Smooth muscle cell (in vitro differentiated cells): Measurements from ENCODE around the gene CAMK2B. TPM values are rescaled to one million over a fixed set of nuclear protein-coding genes. Genes with fewer than 3 reads are reported as not detected.

ENCODE experiments used
- DNase-seq: peaks from one replicate; lab custom pipeline; 2025; ENCODE audit not compliant: unreplicated experiment; lab: John Stamatoyannopoulos, UW
- H2AFZ ChIP-seq: fragments of 200-600 bp; sonication (generic); 2 replicates; pipeline ENCODE4 v1.6.0; 2016; ENCODE audit warnings: antibody characterized with exemption, low read depth, mild to moderate bottlenecking
- H3F3A ChIP-seq: fragments of 200-600 bp; sonication (generic); 2 replicates; pipeline ENCODE4 v1.6.0; 2017; ENCODE audit warnings: antibody characterized with exemption, low read depth
- H3K27ac ChIP-seq: fragments of 200-600 bp; sonication (generic); 2 replicates; pipeline ENCODE4 v1.5.1; 2016; ENCODE audit warnings: low read depth, mild to moderate bottlenecking
- H3K27me3 ChIP-seq: fragments of 200-600 bp; sonication (generic); 2 replicates; pipeline ENCODE4 v1.6.1; 2016; ENCODE audit warnings: low read depth, mild to moderate bottlenecking
- H3K36me3 ChIP-seq: fragments of 200-600 bp; sonication (generic); 2 replicates; pipeline ENCODE4 v1.5.1; 2016; ENCODE audit warnings: low read depth
- H3K4me1 ChIP-seq: fragments of 200-600 bp; sonication (generic); 2 replicates; pipeline ENCODE4 v1.5.1; 2016; ENCODE audit warnings: low read depth
- H3K4me2 ChIP-seq: fragments of 200-600 bp; sonication (generic); 2 replicates; pipeline ENCODE4 v1.6.0; 2016; ENCODE audit warnings: mild to moderate bottlenecking
- H3K4me3 ChIP-seq: fragments of 200-600 bp; sonication (generic); 2 replicates; pipeline ENCODE4 v1.5.1; 2016; ENCODE audit warnings: mild to moderate bottlenecking
- H3K79me2 ChIP-seq: fragments of 200-600 bp; sonication (generic); 2 replicates; pipeline ENCODE4 v1.6.0; 2016; ENCODE audit warnings: low read depth, mild to moderate bottlenecking
- H3K9ac ChIP-seq: fragments of 200-600 bp; sonication (generic); 2 replicates; pipeline ENCODE4 v1.6.0; 2016; ENCODE audit warnings: low read depth
- H3K9me3 ChIP-seq: fragments of 200-600 bp; sonication (generic); replicated peaks from 2 replicates; pipeline ENCODE4 v1.5.1; 2016; ENCODE audit warnings: low read depth
- H4K20me1 ChIP-seq: fragments of 200-600 bp; sonication (generic); 2 replicates; pipeline ENCODE4 v1.6.0; 2016; ENCODE audit warnings: low read depth
- WGBS: methylation state at CpG from one replicate; pipeline ENCODE4 v1.1.7; 2016; ENCODE audit warnings: low lambda C conversion rate; 5-methylcytosine and 5-hydroxymethylcytosine counted together
- polyA plus RNA-seq: library from polyadenylated mRNA; unstranded; fragments of >200 nt; fragmentation: Nextera tagmentation; extraction: Ambion mirVana; gene quantifications from 2 replicates; pipeline ENCODE4 v1.2.1, GENCODE V29; 2016
- total RNA-seq: library from RNA; depleted of rRNA; stranded (reverse); fragments of >200 nt; gene quantifications from 2 replicates; pipeline ENCODE4 v1.2.3, GENCODE V29; 2014
- TF ChIP-seq, protein P1 (sequence below): fragments of 200-600 bp; sonication (generic); IDR thresholded peaks from 2 replicates; pipeline ENCODE4 v1.5.1; 2017; ENCODE audit warnings: borderline replicate concordance, mild to moderate bottlenecking, antibody characterized with exemption; ENCODE audit not compliant: insufficient read depth, poor library complexity, severe bottlenecking

CAMK2B gene
- total and polyA plus RNA-seq, 2 experiments from 2014 or later, result not detected

DNA sequence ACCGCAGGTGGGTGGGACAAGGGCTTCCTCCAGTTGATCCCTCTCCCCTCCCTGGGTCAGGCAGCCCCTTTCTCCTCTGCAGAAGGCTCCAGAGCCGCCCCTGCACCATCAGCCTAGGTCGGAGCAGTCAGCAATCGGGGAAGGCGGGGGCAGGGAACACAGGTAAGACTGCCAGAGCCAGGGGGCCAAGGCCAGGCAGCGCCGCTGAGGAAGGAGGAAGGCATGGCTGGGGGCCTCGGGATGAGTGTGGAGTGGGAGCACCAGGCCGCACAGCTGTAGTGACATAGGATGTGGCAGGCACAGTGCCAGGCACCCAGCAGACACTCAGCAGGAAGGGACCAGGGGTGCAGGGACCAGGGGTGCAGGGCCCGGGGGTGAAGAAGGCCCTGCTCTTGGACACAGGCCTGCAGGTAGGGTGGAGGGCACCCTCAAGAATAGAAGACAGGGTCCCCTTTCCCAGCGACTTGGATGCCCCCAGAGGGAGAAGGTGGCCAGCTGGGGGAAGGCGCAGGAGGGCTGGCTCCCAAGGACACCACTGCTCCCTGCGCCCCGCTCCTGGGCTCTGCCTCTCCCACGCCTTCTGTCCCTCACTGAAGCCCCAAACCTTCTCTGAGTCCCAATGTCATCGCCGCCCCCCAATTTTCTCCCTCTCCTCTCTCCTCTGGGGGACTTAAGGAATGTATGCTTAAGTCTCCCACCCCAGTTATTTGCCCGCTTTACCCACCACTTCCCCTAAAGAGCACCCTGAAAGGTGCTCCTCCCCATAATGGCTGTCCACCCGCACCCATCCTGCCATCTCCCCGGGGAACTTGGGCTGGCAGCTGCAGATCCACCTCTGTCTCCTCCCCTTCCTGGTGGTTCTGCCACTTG is 38.5 kb downstream of the CAMK2B start:
- no peaks in the 10 kb centered on the region for H4K20me1 ChIP-seq
- 91% methylated on average over 20 of the region's 20 CpGs for WGBS
- no peak for DNase-seq

DNA sequence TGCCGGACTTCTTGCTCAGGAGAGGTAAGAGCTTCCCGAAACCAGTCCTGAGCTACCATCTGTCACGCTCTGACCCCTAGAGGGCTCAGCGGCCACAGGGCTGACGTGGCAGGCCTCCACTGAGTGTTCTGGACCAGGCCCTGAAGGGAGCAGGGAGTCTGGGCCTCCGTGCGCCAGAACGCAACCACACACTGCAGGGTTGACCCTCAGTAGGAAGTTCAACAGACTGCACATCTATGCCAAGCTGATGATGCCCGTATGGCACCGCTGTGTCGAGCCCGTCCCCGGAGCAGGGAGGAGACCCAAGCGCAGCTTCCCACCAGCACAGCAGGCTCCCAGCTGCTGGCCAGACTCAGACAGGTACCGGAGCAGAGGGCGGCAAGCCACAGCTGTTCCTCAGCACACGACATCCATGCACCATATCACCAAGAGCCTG is 39.2 kb downstream of the CAMK2B start:
- no peak overlapping the region for H3K4me2 ChIP-seq
- no peaks in the 10 kb centered on the region for H3K36me3 ChIP-seq
- no peaks in the 10 kb centered on the region for H3F3A ChIP-seq
- no peak overlapping the region for H2AFZ ChIP-seq
- H3K79me2 ChIP-seq, result no peaks in the 10 kb centered on the region
- H3K9ac ChIP-seq, result no peak overlapping the region
- no peaks in the 10 kb centered on the region for H4K20me1 ChIP-seq
- no peaks in the 10 kb centered on the region for H3K27me3 ChIP-seq
- 86% methylated on average over 17 of the region's 17 CpGs for WGBS
- H3K4me3 ChIP-seq, result no peak overlapping the region
- H3K4me1 ChIP-seq, result no peaks in the 10 kb centered on the region
- TF ChIP-seq, protein P1, sequence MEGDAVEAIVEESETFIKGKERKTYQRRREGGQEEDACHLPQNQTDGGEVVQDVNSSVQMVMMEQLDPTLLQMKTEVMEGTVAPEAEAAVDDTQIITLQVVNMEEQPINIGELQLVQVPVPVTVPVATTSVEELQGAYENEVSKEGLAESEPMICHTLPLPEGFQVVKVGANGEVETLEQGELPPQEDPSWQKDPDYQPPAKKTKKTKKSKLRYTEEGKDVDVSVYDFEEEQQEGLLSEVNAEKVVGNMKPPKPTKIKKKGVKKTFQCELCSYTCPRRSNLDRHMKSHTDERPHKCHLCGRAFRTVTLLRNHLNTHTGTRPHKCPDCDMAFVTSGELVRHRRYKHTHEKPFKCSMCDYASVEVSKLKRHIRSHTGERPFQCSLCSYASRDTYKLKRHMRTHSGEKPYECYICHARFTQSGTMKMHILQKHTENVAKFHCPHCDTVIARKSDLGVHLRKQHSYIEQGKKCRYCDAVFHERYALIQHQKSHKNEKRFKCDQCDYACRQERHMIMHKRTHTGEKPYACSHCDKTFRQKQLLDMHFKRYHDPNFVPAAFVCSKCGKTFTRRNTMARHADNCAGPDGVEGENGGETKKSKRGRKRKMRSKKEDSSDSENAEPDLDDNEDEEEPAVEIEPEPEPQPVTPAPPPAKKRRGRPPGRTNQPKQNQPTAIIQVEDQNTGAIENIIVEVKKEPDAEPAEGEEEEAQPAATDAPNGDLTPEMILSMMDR, result no peak
- H3K27ac ChIP-seq, result no peak overlapping the region
- H3K9me3 ChIP-seq, result no peaks in the 10 kb centered on the region
- DNase-seq, result no peak

More for the DNA sequence above, 38.5 kb downstream of the CAMK2B start:
- Histone ChIP-seq H3F3A (no peaks in the 10 kb centered on the region), H3K27me3 (no peaks in the 10 kb centered on the region), H3K9ac (no peak overlapping the region), H3K4me3 (no peak overlapping the region), H3K9me3 (no peaks in the 10 kb centered on the region), H3K27ac (no peak overlapping the region), H3K4me1 (no peaks in the 10 kb centered on the region), H2AFZ (no peak overlapping the region), H3K79me2 (no peaks in the 10 kb centered on the region), H3K36me3 (no peaks in the 10 kb centered on the region), H3K4me2 (no peak overlapping the region)
- TF ChIP-seq, protein P1, result no peak

DNA sequence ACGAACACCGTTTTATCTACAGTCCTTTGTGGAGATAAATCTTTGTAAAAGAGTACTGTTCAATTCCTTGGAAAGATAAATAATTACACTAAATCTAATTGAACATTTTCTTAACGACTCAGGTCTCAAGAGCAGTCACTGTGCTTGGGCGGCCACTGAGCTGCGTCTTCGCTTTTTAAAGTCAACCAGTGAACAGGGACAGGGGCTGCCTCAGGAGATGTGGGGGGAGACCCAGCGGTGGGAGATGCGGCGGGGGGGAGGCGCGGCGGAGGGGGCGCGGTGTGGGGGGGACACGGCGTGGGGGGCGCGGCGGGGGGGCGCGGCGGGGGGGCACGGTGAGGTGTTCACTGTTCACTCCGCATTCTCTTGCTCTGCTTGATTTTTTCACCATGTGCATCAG is 39.8 kb downstream of the CAMK2B start:
- Histone ChIP-seq H3K4me2 (no peak overlapping the region), H3K9me3 (no peaks in the 10 kb centered on the region), H3F3A (no peaks in the 10 kb centered on the region), H2AFZ (no peak overlapping the region), H3K4me1 (no peaks in the 10 kb centered on the region), H4K20me1 (no peaks in the 10 kb centered on the region), H3K9ac (no peak overlapping the region), H3K4me3 (no peak overlapping the region), H3K27me3 (no peaks in the 10 kb centered on the region), H3K79me2 (no peaks in the 10 kb centered on the region), H3K36me3 (no peaks in the 10 kb centered on the region), H3K27ac (no peak overlapping the region)
- 93% methylated on average over 24 of the region's 24 CpGs for WGBS
- TF ChIP-seq, protein P1, result no peak
- no peak for DNase-seq
